EL (cell line): ENCODE results near the gene OR1M1.

ENCODE experiments used
- DNase-seq: peaks from one replicate; pipeline ENCODE4 v3.0.0-alpha.2; 2016

The OR1M1 gene

DNA sequence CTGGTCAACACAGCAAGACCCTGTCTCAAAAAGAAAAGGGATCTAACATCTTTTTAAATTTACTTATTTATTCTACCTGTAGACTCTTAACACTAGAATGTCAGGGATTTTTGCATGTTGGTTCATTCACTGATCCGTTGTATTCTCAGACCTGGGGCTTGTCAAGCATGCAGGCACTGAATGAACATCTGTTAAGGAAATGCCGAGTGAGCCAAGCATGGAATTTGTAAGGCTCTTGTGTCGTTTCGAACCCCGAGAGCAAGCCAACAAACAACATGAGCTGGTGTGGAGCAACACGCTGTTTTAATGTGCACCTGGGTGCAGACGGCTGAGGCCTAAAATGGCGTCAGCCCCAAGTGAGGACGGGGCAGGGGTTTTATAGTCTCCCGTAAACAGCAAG, 10.0 kb upstream of the OR1M1 start:
- DNase-seq: no peak

GRCh38 chr19:9078651-9079050, 8.2 kb upstream of the OR1M1 start:
- DNase-seq: no peak

DNA sequence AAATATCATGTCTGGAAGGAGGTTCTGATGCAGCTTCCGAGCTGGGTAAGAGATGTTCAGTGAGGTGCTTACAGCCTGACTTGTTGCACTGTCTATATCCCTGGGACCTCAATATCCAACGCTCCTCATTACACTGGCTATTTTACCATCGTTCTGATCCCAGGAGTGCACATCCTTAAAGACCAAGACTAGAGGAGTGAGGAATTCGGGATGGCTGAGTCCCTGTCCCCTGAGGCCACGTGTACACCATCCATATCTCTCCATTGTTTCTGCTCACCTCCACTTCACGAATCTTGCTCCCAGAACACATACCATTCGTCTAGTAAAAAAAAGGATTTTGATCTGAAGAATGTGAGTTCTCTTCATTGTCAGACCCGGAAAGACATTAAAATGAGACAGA, 20.5 kb downstream of the OR1M1 start, which contains the start of gene OR7G2:
TSS of gene OR7G2 (minus strand) at position 101 of the 400 bp plus-strand sequence. CDS start 4,232 bp downstream, outside the sequence.
- no peak for DNase-seq

GRCh38 chr19:9109959-9110358, 23.1 kb downstream of the OR1M1 start:
- no peak for DNase-seq

DNA sequence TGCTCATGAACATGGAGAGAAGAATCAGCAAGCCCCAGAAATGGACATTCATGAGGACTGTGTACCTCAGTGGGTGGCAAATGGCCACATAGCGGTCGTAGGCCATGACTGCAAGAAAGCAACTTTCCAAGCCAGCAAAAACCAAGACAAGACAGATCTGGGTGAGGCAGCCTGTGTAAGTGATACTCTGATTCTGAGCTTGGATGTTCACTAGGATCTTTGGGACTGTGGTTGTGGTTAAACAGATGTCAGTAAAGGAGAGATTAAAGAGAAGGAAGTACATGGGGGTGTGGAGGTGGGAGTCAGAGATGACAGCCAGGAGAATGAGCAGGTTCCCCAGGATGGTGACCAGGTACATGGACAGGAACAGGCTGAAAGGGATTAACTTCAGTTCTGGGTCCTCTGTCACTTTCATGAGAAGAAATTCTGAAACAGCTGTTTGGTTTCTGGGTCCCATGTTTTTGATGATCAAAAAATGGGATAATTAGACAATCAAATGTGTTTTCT, 28.5 kb downstream of the OR1M1 start, which contains the start of gene OR7G1:
TSS of gene OR7G1 (minus strand) at position 457 of the 507 bp plus-strand sequence. CDS start at position 457, 0 bp downstream.
- no peak for DNase-seq

DNA sequence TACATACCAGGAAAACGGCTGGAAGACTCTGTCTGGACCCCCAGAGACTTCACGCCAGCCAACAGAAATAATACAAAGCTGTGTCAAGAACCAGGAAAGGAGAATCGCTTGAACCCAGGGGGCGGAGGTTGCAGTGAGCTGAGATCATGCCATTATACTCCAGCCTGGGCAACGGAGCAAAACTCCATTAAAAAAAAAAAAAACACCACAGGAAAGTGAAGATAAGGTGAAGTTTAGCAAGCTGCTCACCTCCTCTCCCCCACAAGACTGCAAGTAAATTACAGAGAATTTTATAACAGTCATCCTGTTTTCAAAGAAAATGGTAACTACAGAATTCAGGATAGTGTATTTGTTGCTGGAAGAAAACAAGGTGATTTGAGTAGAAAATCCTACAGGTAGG, 29.7 kb downstream of the OR1M1 start:
- no peak for DNase-seq

DNA sequence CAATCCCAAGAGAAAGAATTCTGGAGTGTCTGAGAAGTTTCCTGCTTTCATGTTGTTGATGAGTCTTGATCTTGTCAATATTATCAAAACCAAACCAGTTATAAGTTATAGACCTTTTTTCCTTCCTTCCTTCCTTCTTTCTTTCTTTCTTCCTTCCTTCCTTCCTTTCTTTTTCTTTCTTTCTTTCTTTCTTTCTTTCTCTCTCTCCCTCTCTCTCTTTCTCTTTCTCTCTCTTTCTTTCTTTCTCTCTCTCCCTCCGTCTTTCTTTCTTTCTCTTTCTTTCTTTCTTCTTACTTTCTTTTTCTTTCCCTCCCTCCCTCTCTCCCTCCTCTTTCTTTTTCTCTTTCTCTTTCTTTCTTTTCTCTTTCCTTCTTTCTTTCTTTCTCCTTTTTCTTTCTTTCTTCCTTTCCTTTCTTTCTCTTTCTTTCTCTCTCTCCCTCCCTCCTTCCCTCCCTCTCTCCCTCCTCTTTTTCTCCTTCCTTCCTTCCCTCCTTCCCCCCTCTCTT, 40.1 kb downstream of the OR1M1 start, which contains the start of gene OR7G3:
TSS of gene OR7G3 (minus strand) at position 51 of the 506 bp plus-strand sequence. CDS start at position 51, 0 bp downstream.
- DNase-seq: no peak

DNA sequence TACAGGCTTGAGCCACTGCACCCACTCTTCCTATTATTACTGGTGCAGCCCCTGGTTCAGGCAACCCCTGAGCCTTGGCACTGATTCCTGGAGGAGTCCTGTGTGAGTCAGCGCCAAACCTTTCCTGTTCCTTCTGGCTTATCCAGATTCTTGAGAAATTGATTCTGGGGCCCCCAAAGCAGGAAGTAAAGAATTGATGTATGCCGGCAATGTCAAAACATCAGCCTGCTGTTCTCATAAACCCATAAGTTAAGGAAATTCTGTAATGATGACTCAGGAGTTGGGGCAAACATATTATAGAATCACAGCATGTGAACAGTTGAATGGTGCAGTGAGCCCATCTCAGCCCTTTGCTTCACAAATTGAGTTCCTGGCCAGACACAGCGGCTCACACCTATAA, 41.3 kb downstream of the OR1M1 start:
- DNase-seq: peak; percentile 71

DNA sequence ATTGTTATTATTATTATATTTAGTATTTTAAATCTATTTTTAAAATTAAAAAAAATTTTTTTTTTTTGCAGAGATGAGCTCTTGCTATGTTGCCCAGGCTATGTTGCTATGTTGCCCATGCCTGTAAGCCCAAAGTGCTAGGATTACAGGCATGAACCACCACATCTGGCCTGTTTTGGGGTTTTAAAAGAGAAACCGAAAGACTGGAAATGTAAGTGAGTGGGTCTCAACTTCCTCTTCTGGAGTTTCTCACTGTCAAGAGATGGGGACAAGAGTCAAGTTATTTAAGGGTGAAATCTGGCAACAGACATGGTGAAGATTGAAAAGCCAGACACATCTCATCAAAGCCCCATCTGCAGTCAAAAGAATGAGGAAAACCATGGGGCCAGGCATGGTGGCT, 44.1 kb downstream of the OR1M1 start:
- DNase-seq: no peak

DNA sequence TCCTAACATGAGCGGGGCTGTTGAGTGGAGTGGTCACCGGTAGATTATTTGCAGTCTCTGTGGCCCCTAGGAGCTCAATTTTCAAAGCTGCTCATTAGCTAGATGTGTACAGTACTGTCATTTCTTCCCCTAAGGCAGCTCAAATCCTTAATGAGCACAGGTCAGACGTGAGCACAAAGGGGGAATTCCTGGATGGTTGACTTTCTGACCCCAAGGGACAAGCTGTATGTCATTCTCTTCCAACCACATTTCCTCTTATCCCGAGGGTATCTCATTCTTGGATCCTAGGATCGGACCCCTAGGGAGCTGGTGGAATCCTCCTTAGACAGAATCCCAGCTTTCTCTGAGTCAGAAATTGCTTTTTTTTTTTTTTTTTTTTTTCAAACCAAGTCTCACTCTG, 45.6 kb downstream of the OR1M1 start:
- DNase-seq: peak; percentile 14

DNA sequence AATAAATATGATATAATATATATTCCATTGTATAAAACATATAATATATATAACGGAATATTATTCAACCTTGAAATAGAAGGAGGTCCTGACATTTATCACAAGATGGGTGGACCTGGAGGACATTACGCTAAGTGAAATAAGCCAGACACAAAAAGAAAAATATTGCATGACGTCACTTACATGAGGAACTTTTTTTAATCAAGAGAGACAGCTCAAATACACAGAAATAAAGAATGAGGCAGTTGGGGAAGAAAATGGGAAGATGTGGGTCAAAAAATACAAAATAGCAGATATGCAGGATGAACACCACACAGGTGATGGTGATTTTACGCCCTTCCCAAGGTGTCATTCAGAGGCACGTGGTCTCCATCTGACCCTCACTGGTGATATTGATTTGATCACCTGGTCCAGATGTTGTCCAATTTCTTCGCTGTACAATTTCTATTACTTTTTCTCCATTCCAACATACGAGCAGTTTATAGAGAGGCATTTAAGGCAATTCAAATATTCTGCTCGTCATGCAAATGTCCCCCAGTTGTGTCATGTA, 52.8 kb downstream of the OR1M1 start:
- DNase-seq: no peak

- peak; percentile 94 for DNase-seq
These were observed 53.5 kb downstream of the OR1M1 start, which contains the start of gene ZNF317 for GRCh38 chr19:9140159-9140874. ZNF317 (plus strand) TSS chr19:9140397; CDS start chr19:9156017, 15,620 bp downstream.

DNA sequence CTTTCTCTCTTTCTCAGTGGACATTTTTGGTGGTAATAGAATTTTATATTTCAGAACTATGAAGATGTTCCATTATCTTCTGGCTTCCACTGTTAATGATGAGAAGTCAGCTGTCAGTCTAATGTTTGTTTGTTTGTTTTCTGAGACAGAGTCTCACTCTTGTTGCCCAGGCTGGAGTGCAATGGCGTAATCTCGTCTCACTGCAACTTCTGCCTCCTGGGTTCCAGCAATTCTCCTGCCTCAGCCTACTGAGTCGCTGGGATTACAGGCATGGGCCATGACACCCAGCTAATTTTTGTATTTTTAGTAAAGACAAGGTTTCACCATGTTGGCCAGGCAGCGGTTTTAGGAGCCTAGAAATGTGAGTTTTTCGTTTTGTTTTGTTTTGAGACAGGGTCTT, 58.1 kb downstream of the OR1M1 start:
- DNase-seq: no peak
